ENCODE measurements around the gene C22orf31. TPM values are rescaled to one million over a fixed set of nuclear protein-coding genes. Genes with fewer than 3 reads are reported as not detected.

Gene C22orf31
- total and polyA plus RNA-seq, 2 donors (not counting 3 experiments of a cell fraction or from before 2014, with no cell fraction given) = not detected

DNA sequence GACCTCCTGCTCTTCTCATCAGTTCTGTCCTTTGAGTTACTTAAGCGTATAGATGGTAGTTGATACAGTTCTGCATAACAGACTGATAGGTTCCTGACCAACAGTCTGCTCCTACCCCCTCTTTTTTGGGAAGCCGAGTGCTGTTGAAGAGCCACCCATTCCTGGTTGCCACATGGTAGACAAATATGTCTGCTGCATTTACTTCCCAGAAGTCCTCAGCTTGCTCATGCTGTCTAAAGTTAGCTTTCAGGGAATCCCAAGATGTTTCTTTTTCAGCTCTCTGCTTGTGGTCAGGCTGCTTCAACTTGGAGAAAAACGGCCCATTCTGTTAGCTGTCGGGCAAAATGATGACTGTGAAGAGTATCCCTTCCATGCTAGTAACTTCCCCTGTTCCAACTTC lies 48.7 kb downstream of the C22orf31 start:
- TF ChIP-seq EZH2 (IDR thresholded peaks at IDR 0.05; ENCODE audit: borderline replicate concordance, low read depth, low read length, severe bottlenecking) (no peak), GATA2 (IDR thresholded peaks at IDR 0.05; ENCODE audit: insufficient read depth, insufficient read length, low read depth, low read length) (no peak), POLR2AphosphoS5 (IDR thresholded peaks at IDR 0.05; ENCODE audit: insufficient read depth, low read depth, low read length) (no peak), MYC (IDR thresholded peaks at IDR 0.05; ENCODE audit: low read depth, low read length) (no peak), FOS (IDR thresholded peaks at IDR 0.05; ENCODE audit: borderline replicate concordance, insufficient read depth, low read length) (no peak), JUN (IDR thresholded peaks at IDR 0.05; ENCODE audit: borderline replicate concordance, insufficient read depth, insufficient read length, low read depth) (no peak), MAX (IDR thresholded peaks at IDR 0.05; ENCODE audit: insufficient read depth, insufficient read length) (no peak), POLR2A (IDR thresholded peaks at IDR 0.05; ENCODE audit: low read depth, low read length) (no peak)
- TF ChIP-seq, protein P1, sequence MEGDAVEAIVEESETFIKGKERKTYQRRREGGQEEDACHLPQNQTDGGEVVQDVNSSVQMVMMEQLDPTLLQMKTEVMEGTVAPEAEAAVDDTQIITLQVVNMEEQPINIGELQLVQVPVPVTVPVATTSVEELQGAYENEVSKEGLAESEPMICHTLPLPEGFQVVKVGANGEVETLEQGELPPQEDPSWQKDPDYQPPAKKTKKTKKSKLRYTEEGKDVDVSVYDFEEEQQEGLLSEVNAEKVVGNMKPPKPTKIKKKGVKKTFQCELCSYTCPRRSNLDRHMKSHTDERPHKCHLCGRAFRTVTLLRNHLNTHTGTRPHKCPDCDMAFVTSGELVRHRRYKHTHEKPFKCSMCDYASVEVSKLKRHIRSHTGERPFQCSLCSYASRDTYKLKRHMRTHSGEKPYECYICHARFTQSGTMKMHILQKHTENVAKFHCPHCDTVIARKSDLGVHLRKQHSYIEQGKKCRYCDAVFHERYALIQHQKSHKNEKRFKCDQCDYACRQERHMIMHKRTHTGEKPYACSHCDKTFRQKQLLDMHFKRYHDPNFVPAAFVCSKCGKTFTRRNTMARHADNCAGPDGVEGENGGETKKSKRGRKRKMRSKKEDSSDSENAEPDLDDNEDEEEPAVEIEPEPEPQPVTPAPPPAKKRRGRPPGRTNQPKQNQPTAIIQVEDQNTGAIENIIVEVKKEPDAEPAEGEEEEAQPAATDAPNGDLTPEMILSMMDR (IDR thresholded peaks at IDR 0.05; ENCODE audit: extremely low read depth in 1 of 2, insufficient read depth in 1 of 2, low read depth in 1 of 2, low read length in 2 of 2) = no peak
- DNase-seq (ENCODE audit: low read depth, low spot score) (no peak), FAIRE-seq (no peak)
- no TSS peak for BruUV-seq (replicated peaks)
- no peak overlapping the region for H3K9ac ChIP-seq (replicated peaks; ENCODE audit: extremely low read depth, insufficient read depth, low read length)
- no peaks in the 10 kb centered on the region for H4K20me1 ChIP-seq (replicated peaks; ENCODE audit: control insufficient read depth, extremely low read depth, insufficient read depth, low read length)
- no peaks in the 10 kb centered on the region for H3K9me3 ChIP-seq (replicated peaks; ENCODE audit: control insufficient read depth, insufficient read depth, low read length)
- no peak overlapping the region for H2AFZ ChIP-seq (ENCODE audit: low read depth, low read length)
- H3K4me3 ChIP-seq (replicated peaks in 1 of 3; ENCODE audit: insufficient read depth in 1 of 3, low read depth in 1 of 3, low read length in 3 of 3) = no peak overlapping the region
- H3K4me2 ChIP-seq (ENCODE audit: insufficient read depth, low read length) = no peak overlapping the region
- dilution Hi-C loops (cut with MboI; ENCODE audit: extremely low pct_ligation_motif_present, low sequenced_read_pairs) = loop anchor here (25.0 kb wide), 1 partner anchor 101 kb away; no protein-coding TSS in a partner anchor
- no peak overlapping the region for H3K27ac ChIP-seq (ENCODE audit: insufficient read depth, low read depth, low read length)
- intact Hi-C loops (cut with micrococcal nuclease) = no loop called here
- no peaks in the 10 kb centered on the region for H3K79me2 ChIP-seq (ENCODE audit: control insufficient read depth, insufficient read depth, low read length)
- no peaks in the 10 kb centered on the region for H3K9me1 ChIP-seq (replicated peaks; ENCODE audit: control insufficient read depth, extremely low read depth, insufficient read depth, low read length)
- ChIA-PET CTCF (interaction anchor here (1.5 to 2.2 kb wide), 3 partner anchors 11 to 28 kb away, joined by 3 to 4 read pairs (median 4); no protein-coding TSS in a partner anchor), POLR2A (no interaction called here)
- no peaks in the 10 kb centered on the region for H3K27me3 ChIP-seq (ENCODE audit: control insufficient read depth in 2 of 2, insufficient read depth in 2 of 2, low read length in 2 of 2)
- H3K4me1 ChIP-seq (ENCODE audit: control insufficient read depth, extremely low read depth, insufficient read depth, low read length) = no peaks in the 10 kb centered on the region
- no peaks in the 10 kb centered on the region for H3K36me3 ChIP-seq (ENCODE audit: control insufficient read depth in 2 of 2, extremely low read depth in 1 of 2, insufficient read depth in 2 of 2, low read length in 2 of 2)
